H1 (cell line): ENCODE data around the gene GRHL3. TPM values are rescaled to one million over a fixed set of nuclear protein-coding genes. Genes with fewer than 3 reads are reported as not detected.
A peak's percentile ranks its signal among the peaks of the same experiment; 100 is the strongest.

Experiments
- CTCF ChIA-PET: fragments of 300-600 bp; sonication (Branson Sonifier 250); formaldehyde crosslinking; loops from one replicate; lab custom pipeline; 2021; ENCODE audit not compliant: partially characterized antibody; lab: Charles Lee
- POLR2A ChIA-PET: fragments of 300-600 bp; sonication (Branson Sonifier 250); formaldehyde crosslinking; loops from one replicate; lab custom pipeline; 2021; ENCODE audit warnings: inconsistent platforms; ENCODE audit not compliant: partially characterized antibody; lab: Charles Lee
- DNase-seq, 2 experiments: peaks; one replicate each; pipeline versions ENCODE4 v3.0.0 to v3.0.0-alpha.2; 2010 to 2022; ENCODE audit warnings: low spot score in 2 of 2, low read depth in 1 of 2, mixed read lengths in 1 of 2
- FAIRE-seq: peaks from 2 replicates; lab custom pipeline; 2011; peaks lifted over from hg19 to GRCh38; lab: Jason Lieb, UNC
- H2AFZ ChIP-seq: 2 replicates; pipeline ENCODE4 v1.8.1; 2012; ENCODE audit warnings: low read length, inconsistent platforms
- H2AK5ac ChIP-seq: 2 replicates; pipeline ENCODE4 v1.6.1; 2013; ENCODE audit warnings: low read depth, low read length
- H2BK120ac ChIP-seq: replicated peaks from 2 replicates; pipeline ENCODE3; 2013; ENCODE audit warnings: low read depth, low read length, inconsistent platforms
- H2BK12ac ChIP-seq: 2 replicates; pipeline ENCODE4 v1.6.1; 2013; ENCODE audit warnings: low read depth, low read length
- H2BK15ac ChIP-seq: 2 replicates; pipeline ENCODE4 v1.6.1; 2013; ENCODE audit warnings: low read length
- H2BK20ac ChIP-seq: 2 replicates; pipeline ENCODE4 v1.6.1; 2013; ENCODE audit warnings: low read length
- H2BK5ac ChIP-seq: 2 replicates; pipeline ENCODE4 v1.6.1; 2013; ENCODE audit warnings: low read depth, low read length
- H3K14ac ChIP-seq: 2 replicates; pipeline ENCODE4 v1.6.1; 2013; ENCODE audit warnings: inconsistent platforms; ENCODE audit not compliant: insufficient read length
- H3K18ac ChIP-seq: 2 replicates; pipeline ENCODE4 v1.6.1; 2013; ENCODE audit warnings: low read length; ENCODE audit errors: extremely low read depth
- H3K23ac ChIP-seq: 2 replicates; pipeline ENCODE4 v1.6.1; 2013; ENCODE audit warnings: inconsistent platforms; ENCODE audit not compliant: insufficient read length
- H3K23me2 ChIP-seq: 2 replicates; pipeline ENCODE4 v1.6.1; 2013; ENCODE audit warnings: low read depth, low read length
- H3K27ac ChIP-seq: 2 replicates; pipeline ENCODE4 v1.6.1; 2011; ENCODE audit warnings: low read depth, low read length, inconsistent platforms
- H3K27me3 ChIP-seq, 4 experiments: replicated peaks in 1 of 4; 1 replicate in 1 of 4; 2 replicates in 3 of 4; pipeline versions ENCODE4 v1.6.1 to v1.8.1; 2011 to 2013; ENCODE audit warnings: low read length in 3 of 4, mild to moderate bottlenecking in 3 of 4, inconsistent platforms in 2 of 4, mixed read lengths in 2 of 4, moderate library complexity in 1 of 4; ENCODE audit not compliant: control insufficient read depth in 3 of 4, insufficient read depth in 3 of 4; ENCODE audit errors: extremely low read depth in 1 of 4
- H3K36me3 ChIP-seq, 4 experiments: 2 replicates each; pipeline versions ENCODE4 v1.6.1 to v1.8.1; 2011 to 2013; ENCODE audit warnings: mild to moderate bottlenecking in 4 of 4, low read length in 3 of 4, moderate library complexity in 2 of 4, control low read depth in 1 of 4, inconsistent platforms in 1 of 4; ENCODE audit not compliant: insufficient read depth in 4 of 4, control insufficient read depth in 2 of 4
- H3K4ac ChIP-seq: replicated peaks from 2 replicates; pipeline ENCODE3; 2013; ENCODE audit warnings: low read length, low read depth, mixed read lengths, inconsistent platforms; ENCODE audit not compliant: insufficient read length
- H3K4me1 ChIP-seq, 4 experiments: replicated peaks in 1 of 4; 1 replicate in 1 of 4; 2 replicates in 3 of 4; pipeline versions ENCODE4 v1.6.1 to v1.8.1; 2011 to 2013; ENCODE audit warnings: low read length in 3 of 4, inconsistent platforms in 2 of 4, mixed read lengths in 1 of 4; ENCODE audit not compliant: insufficient read depth in 4 of 4, control insufficient read depth in 3 of 4
- H3K4me2 ChIP-seq, 2 experiments: 2 replicates each; pipeline versions ENCODE4 v1.6.1 to v1.8.1; 2011 to 2013; ENCODE audit warnings: low read depth in 2 of 2, low read length in 2 of 2, control low read depth in 1 of 2, inconsistent platforms in 1 of 2, mild to moderate bottlenecking in 1 of 2; ENCODE audit not compliant: insufficient read depth in 1 of 2
- H3K4me3 ChIP-seq, 4 experiments: fragments of 200-600, 300-600 bp in 1 of 4; sonication (generic), shearing (Covaris generic), sonication (Bioruptor Twin) in 1 of 4; 2 replicates each; pipeline versions ENCODE4 v1.5.1 to v1.8.1; 2011 to 2016; ENCODE audit warnings: low read length in 4 of 4, low read depth in 3 of 4, control low read depth in 2 of 4, inconsistent platforms in 2 of 4, mild to moderate bottlenecking in 2 of 4, mixed read lengths in 1 of 4, moderate library complexity in 1 of 4; ENCODE audit not compliant: insufficient read depth in 2 of 4; ENCODE audit errors: extremely low read depth in 1 of 4
- H3K56ac ChIP-seq: replicated peaks from 2 replicates; pipeline ENCODE3; 2013; ENCODE audit warnings: low read depth, mild to moderate bottlenecking, mixed read lengths, low read length, inconsistent platforms; ENCODE audit not compliant: insufficient read length
- H3K79me1 ChIP-seq: 2 replicates; pipeline ENCODE4 v1.6.1; 2013; ENCODE audit warnings: low read depth, low read length, control low read depth
- H3K79me2 ChIP-seq, 2 experiments: 2 replicates each; pipeline versions ENCODE4 v1.6.1 to v1.8.1; 2012 to 2013; ENCODE audit warnings: low read length in 2 of 2, mild to moderate bottlenecking in 2 of 2, inconsistent platforms in 1 of 2; ENCODE audit not compliant: insufficient read depth in 2 of 2, control insufficient read depth in 1 of 2
- H3K9ac ChIP-seq, 4 experiments: replicated peaks in 1 of 4; 1 replicate in 1 of 4; 2 replicates in 3 of 4; pipeline versions ENCODE4 v1.6.1 to v1.8.1; 2011 to 2013; ENCODE audit warnings: low read depth in 3 of 4, low read length in 3 of 4, control low read depth in 2 of 4, mild to moderate bottlenecking in 2 of 4, moderate library complexity in 2 of 4, inconsistent platforms in 1 of 4; ENCODE audit errors: extremely low read depth in 1 of 4
- H3K9me3 ChIP-seq, 2 experiments: 2 replicates each; pipeline versions ENCODE4 v1.6.1 to v1.8.1; 2012 to 2013; ENCODE audit warnings: mild to moderate bottlenecking in 2 of 2, moderate library complexity in 2 of 2, control low read depth in 1 of 2, inconsistent platforms in 1 of 2, low read depth in 1 of 2, low read length in 1 of 2, mixed read lengths in 1 of 2; ENCODE audit not compliant: insufficient read depth in 2 of 2
- H4K20me1 ChIP-seq, 2 experiments: replicated peaks in 1 of 2; 2 replicates each; pipeline versions ENCODE3 to v1.8.1; 2011 to 2013; ENCODE audit warnings: inconsistent platforms in 2 of 2, low read length in 2 of 2, mild to moderate bottlenecking in 1 of 2; ENCODE audit not compliant: insufficient read depth in 2 of 2, control insufficient read depth in 1 of 2
- H4K5ac ChIP-seq: 2 replicates; pipeline ENCODE4 v1.6.1; 2013; ENCODE audit warnings: low read length, low read depth, mixed read lengths, inconsistent platforms; ENCODE audit not compliant: insufficient read length
- H4K8ac ChIP-seq: 2 replicates; pipeline ENCODE4 v1.8.0; 2013; ENCODE audit warnings: mild to moderate bottlenecking, moderate library complexity, low read length, inconsistent platforms; ENCODE audit not compliant: insufficient read depth; ENCODE audit errors: extremely low read depth
- H4K91ac ChIP-seq: replicated peaks from 2 replicates; pipeline ENCODE3; 2013; ENCODE audit warnings: low read length, mixed read lengths, inconsistent platforms; ENCODE audit not compliant: insufficient read length
- CEBPB ChIP-seq: IDR thresholded peaks from 2 replicates; pipeline ENCODE4 v1.6.1; 2012; ENCODE audit warnings: low read depth, low read length
- E2F6 ChIP-seq: IDR thresholded peaks from 2 replicates; pipeline ENCODE4 v1.6.1; 2012; ENCODE audit warnings: inconsistent platforms
- FOSL1 ChIP-seq: IDR thresholded peaks from 2 replicates; pipeline ENCODE4 v1.6.1; 2011; ENCODE audit warnings: mild to moderate bottlenecking, low read depth, low read length, moderate library complexity; ENCODE audit not compliant: insufficient read depth
- JUN ChIP-seq: IDR thresholded peaks from 2 replicates; pipeline ENCODE4 v1.6.1; 2011; ENCODE audit warnings: low read depth, mild to moderate bottlenecking, improper control_type of control experiment, low read length
- KDM4A ChIP-seq: IDR thresholded peaks from one replicate; pipeline ENCODE4 v1.7.1; 2012; ENCODE audit warnings: low read depth, mild to moderate bottlenecking, moderate library complexity, low read length, inconsistent platforms; ENCODE audit not compliant: severe bottlenecking
- SIN3A ChIP-seq, 2 experiments: IDR thresholded peaks in 1 of 2; conservative IDR thresholded peaks in 1 of 2; 2 replicates each; pipeline ENCODE4 v1.6.1; 2011 to 2012; ENCODE audit warnings: low read length in 2 of 2, improper control_type of control experiment in 1 of 2, low read depth in 1 of 2, mild to moderate bottlenecking in 1 of 2
- TAF7 ChIP-seq: optimal IDR thresholded peaks from 2 replicates; pipeline ENCODE3; 2011; ENCODE audit warnings: low read depth, mild to moderate bottlenecking, inconsistent platforms, low read length, moderate library complexity, borderline replicate concordance
- TBP ChIP-seq: IDR thresholded peaks from 2 replicates; pipeline ENCODE4 v1.6.1; 2011; ENCODE audit warnings: low read depth, low read length, improper control_type of control experiment
- TCF12 ChIP-seq: IDR thresholded peaks from 2 replicates; pipeline ENCODE4 v1.6.1; 2011; ENCODE audit warnings: low read depth, mild to moderate bottlenecking, low read length
- USF2 ChIP-seq: IDR thresholded peaks from 2 replicates; pipeline ENCODE4 v1.6.1; 2011; ENCODE audit warnings: low read length, improper control_type of control experiment
- WGBS, 2 experiments: shearing (Covaris generic) in 1 of 2; methylation state at CpG; one replicate each; pipeline versions ENCODE4 v1.1.6 to v1.1.7; 2013 to 2015; ENCODE audit warnings: low lambda C conversion rate in 2 of 2, mixed read lengths in 2 of 2, inconsistent platforms in 1 of 2, low coverage in 1 of 2, missing lambda C conversion rate in 1 of 2; ENCODE audit not compliant: insufficient replicate concordance in 2 of 2, insufficient coverage in 1 of 2, insufficient read length in 1 of 2; ENCODE audit errors: extremely low coverage in 1 of 2, missing lambda C conversion rate in 1 of 2; 5-methylcytosine and 5-hydroxymethylcytosine counted together
- polyA plus RNA-seq, 7 experiments: library from polyadenylated mRNA; depleted of rRNA in 3 of 7; stranded (reverse) in 5 of 7; unstranded in 2 of 7; fragments of >200 nt in 5 of 7; fragments of 200-250 nt in 2 of 7; gene quantifications; 1 replicate in 5 of 7; 2 replicates in 1 of 7; 4 replicates in 1 of 7; pipeline versions ENCODE4 v1.2.1 to v1.2.3, GENCODE V29; 2011 to 2013; ENCODE audit warnings: missing spikeins in 2 of 7, mixed read lengths in 2 of 7
- total RNA-seq: library from RNA; stranded (reverse); fragmentation: NEBNext Ultra II Directional; extraction: Animal tissue kit (Norgen Biotek cat#: 25700); gene quantifications from 2 replicates; pipeline ENCODE4 v1.2.1, GENCODE V29; 2021

GRHL3 gene
- total and polyA plus RNA-seq, 2 of the 8 experiments (the other 6 are each of a cell fraction or from before 2014, with no cell fraction given) = 0.80 to 1.8 TPM

GRCh38 chr1:24300971-24301784 lies 18.0 kb upstream of the GRHL3 start:
- Histone ChIP-seq H3K4me1 (peaks cover 0 to 10% (median 5%) of the 10 kb centered on the region in 4 experiments; a peak in 3 of 7 replicates), H3K9ac (no peak overlapping the region), H4K8ac (0 out of 2 replicates have a peak overlapping the region, but pooled peaks have one; percentile 45), H3K27me3 (no peaks in the 10 kb centered on the region), H3K79me2 (no peaks in the 10 kb centered on the region), H3K23ac (no peak overlapping the region), H3K9me3 (no peaks in the 10 kb centered on the region), H3K23me2 (no peaks in the 10 kb centered on the region; the same call in 1 of the 2 replicates), H3K4me2 (no peak overlapping the region), H2BK20ac (no peak overlapping the region), H2BK15ac (no peak overlapping the region), H2BK5ac (0 out of 2 replicates have a peak overlapping the region, but pooled peaks have one; percentile 29), H3K14ac (no peak overlapping the region), H3K4ac (no peak overlapping the region), H2AFZ (no peak overlapping the region), H2AK5ac (no peak overlapping the region), H3K18ac (no peak overlapping the region), H3K36me3 (no peaks in the 10 kb centered on the region), H4K91ac (no peak overlapping the region), H4K20me1 (no peaks in the 10 kb centered on the region), H2BK120ac (no peak overlapping the region), H3K4me3 (no peak overlapping the region), H3K56ac (no peak overlapping the region), H3K27ac (no peak overlapping the region), H3K79me1 (no peaks in the 10 kb centered on the region), H2BK12ac (no peak overlapping the region), H4K5ac (no peak overlapping the region)
- POLR2A ChIA-PET = interaction anchor here (1.2 to 2.2 kb wide), 3 partner anchors 10 to 15 kb away, joined by 3 to 7 read pairs (median 7); no protein-coding TSS in a partner anchor
- FAIRE-seq = no peak
- DNase-seq = no peak
- CTCF ChIA-PET = interaction anchor here (0.8 to 6.4 kb wide), 11 partner anchors 8 to 101 kb away, joined by 3 to 56 read pairs (median 4); no protein-coding TSS in a partner anchor
- WGBS, 2 experiments = 88% methylated on average over 7 of the region's 7 CpGs; no CpG with 5 or more reads in 1 of the 2 experiments
- TF ChIP-seq SIN3A (conservative IDR thresholded peaks at IDR 0.05 in 1 of 2, IDR thresholded peaks at IDR 0.05 in 1 of 2; ENCODE audit: low read depth in 1 of 2, low read length in 2 of 2) = no peak
- TF ChIP-seq TAF7 = no peak
- TF ChIP-seq KDM4A = no peak
- no peak for TF ChIP-seq CEBPB
- no peak for TF ChIP-seq JUN
- TF ChIP-seq E2F6 = no peak
- TF ChIP-seq FOSL1 = no peak
- TF ChIP-seq TBP = no peak
- no peak for TF ChIP-seq TCF12
- no peak for TF ChIP-seq USF2
